ENCODE measurements around the gene MBTPS1.

Gene MBTPS1

GRCh38 chr16:84015399-84015798, 101.3 kb downstream of the MBTPS1 start:
- H3K4me3 ChIP-seq (ENCODE audit: low read length) = no peak overlapping the region
- no peaks in the 10 kb centered on the region for H3K9me3 ChIP-seq (ENCODE audit: control insufficient read depth, low read length)
- peaks cover 4% of the 10 kb centered on the region for H3K4me1 ChIP-seq (ENCODE audit: control insufficient read depth, insufficient read depth, low read length)
- no peaks in the 10 kb centered on the region for H3K27me3 ChIP-seq (ENCODE audit: control insufficient read depth, insufficient read depth, low read length)
- no peaks in the 10 kb centered on the region for H3K36me3 ChIP-seq (ENCODE audit: control insufficient read depth, insufficient read depth, low read length)
- H3K9ac ChIP-seq (ENCODE audit: low read length) = no peak overlapping the region

GRCh38 chr16:84014570-84015327, 102.0 kb downstream of the MBTPS1 start:
- H3K27me3 ChIP-seq (ENCODE audit: control insufficient read depth, insufficient read depth, low read length) = no peaks in the 10 kb centered on the region
- no peaks in the 10 kb centered on the region for H3K9me3 ChIP-seq (ENCODE audit: control insufficient read depth, low read length)

GRCh38 chr16:84013787-84014569, 102.8 kb downstream of the MBTPS1 start:
- Histone ChIP-seq H3K27me3 (ENCODE audit: control insufficient read depth, insufficient read depth, low read length) (no peaks in the 10 kb centered on the region), H3K4me1 (ENCODE audit: control insufficient read depth, insufficient read depth, low read length) (peaks cover 4% of the 10 kb centered on the region), H3K4me3 (ENCODE audit: low read length) (no peak overlapping the region), H3K9me3 (ENCODE audit: control insufficient read depth, low read length) (no peaks in the 10 kb centered on the region), H3K9ac (ENCODE audit: low read length) (no peak overlapping the region), H3K36me3 (ENCODE audit: control insufficient read depth, insufficient read depth, low read length) (no peaks in the 10 kb centered on the region)

More at GRCh38 chr16:84014570-84015327, 102.0 kb downstream of the MBTPS1 start:
- no peak overlapping the region for H3K4me3 ChIP-seq (ENCODE audit: low read length)
- no peaks in the 10 kb centered on the region for H3K36me3 ChIP-seq (ENCODE audit: control insufficient read depth, insufficient read depth, low read length)
- H3K9ac ChIP-seq (ENCODE audit: low read length) = no peak overlapping the region
- peaks cover 4% of the 10 kb centered on the region for H3K4me1 ChIP-seq (ENCODE audit: control insufficient read depth, insufficient read depth, low read length)

- no peak overlapping the region for H3K4me3 ChIP-seq (ENCODE audit: low read length)
- H3K27me3 ChIP-seq (ENCODE audit: control insufficient read depth, insufficient read depth, low read length) = no peaks in the 10 kb centered on the region
- no peak overlapping the region for H3K9ac ChIP-seq (ENCODE audit: low read length)
- no peaks in the 10 kb centered on the region for H3K9me3 ChIP-seq (ENCODE audit: control insufficient read depth, low read length)
- no peaks in the 10 kb centered on the region for H3K36me3 ChIP-seq (ENCODE audit: control insufficient read depth, insufficient read depth, low read length)
- no peaks in the 10 kb centered on the region for H3K4me1 ChIP-seq (ENCODE audit: control insufficient read depth, insufficient read depth, low read length)
These were observed 107.5 kb downstream of the MBTPS1 start for GRCh38 chr16:84009282-84009681.

GRCh38 chr16:84007965-84008364, 108.8 kb downstream of the MBTPS1 start:
- Histone ChIP-seq H3K4me1 (ENCODE audit: control insufficient read depth, insufficient read depth, low read length) (no peaks in the 10 kb centered on the region), H3K36me3 (ENCODE audit: control insufficient read depth, insufficient read depth, low read length) (no peaks in the 10 kb centered on the region), H3K9me3 (ENCODE audit: control insufficient read depth, low read length) (no peaks in the 10 kb centered on the region), H3K9ac (ENCODE audit: low read length) (no peak overlapping the region), H3K27me3 (ENCODE audit: control insufficient read depth, insufficient read depth, low read length) (no peaks in the 10 kb centered on the region), H3K4me3 (ENCODE audit: low read length) (no peak overlapping the region)

GRCh38 chr16:84007520-84007919, 109.2 kb downstream of the MBTPS1 start:
- Histone ChIP-seq H3K4me1 (ENCODE audit: control insufficient read depth, insufficient read depth, low read length) (no peaks in the 10 kb centered on the region), H3K4me3 (ENCODE audit: low read length) (no peak overlapping the region), H3K36me3 (ENCODE audit: control insufficient read depth, insufficient read depth, low read length) (no peaks in the 10 kb centered on the region), H3K27me3 (ENCODE audit: control insufficient read depth, insufficient read depth, low read length) (no peaks in the 10 kb centered on the region), H3K9ac (ENCODE audit: low read length) (no peak overlapping the region), H3K9me3 (ENCODE audit: control insufficient read depth, low read length) (no peaks in the 10 kb centered on the region)

GRCh38 chr16:84005391-84005790, 111.4 kb downstream of the MBTPS1 start:
- Histone ChIP-seq H3K4me3 (ENCODE audit: low read length) (no peak overlapping the region), H3K27me3 (ENCODE audit: control insufficient read depth, insufficient read depth, low read length) (no peaks in the 10 kb centered on the region), H3K36me3 (ENCODE audit: control insufficient read depth, insufficient read depth, low read length) (no peaks in the 10 kb centered on the region), H3K9ac (ENCODE audit: low read length) (no peak overlapping the region), H3K9me3 (ENCODE audit: control insufficient read depth, low read length) (no peaks in the 10 kb centered on the region), H3K4me1 (ENCODE audit: control insufficient read depth, insufficient read depth, low read length) (no peaks in the 10 kb centered on the region)

- no peaks in the 10 kb centered on the region for H3K36me3 ChIP-seq (ENCODE audit: control insufficient read depth, insufficient read depth, low read length)
- no peak overlapping the region for H3K9ac ChIP-seq (ENCODE audit: low read length)
- no peaks in the 10 kb centered on the region for H3K4me1 ChIP-seq (ENCODE audit: control insufficient read depth, insufficient read depth, low read length)
- no peaks in the 10 kb centered on the region for H3K9me3 ChIP-seq (ENCODE audit: control insufficient read depth, low read length)
- H3K27me3 ChIP-seq (ENCODE audit: control insufficient read depth, insufficient read depth, low read length) = no peaks in the 10 kb centered on the region
- no peak overlapping the region for H3K4me3 ChIP-seq (ENCODE audit: low read length)
These were observed 112.3 kb downstream of the MBTPS1 start for GRCh38 chr16:84004442-84004841.

All from mucosa of stomach (tissue), 1 donor.